ENCODE results near the gene AIFM2. TPM values are rescaled to one million over a fixed set of nuclear protein-coding genes. Genes with fewer than 3 reads are reported as not detected.

The AIFM2 gene
- total and polyA plus RNA-seq, 10 of the 15 experiments (the other 5 are each of a cell fraction or from before 2014, with no cell fraction given) = 4.5 to 30.8 (median 15.6) TPM

- ChIA-PET CTCF (no interaction called here), SMC1A (ENCODE audit: uncharacterized antibody, unreplicated experiment) (interaction anchor here (3.3 kb wide), 1 partner anchor 24 kb away, joined by 9 read pairs; no protein-coding TSS in a partner anchor), POLR2A (no interaction called here), RAD21 (ENCODE audit: unreplicated experiment) (no interaction called here)
- no peaks in the 10 kb centered on the region for H3K9me3 ChIP-seq (replicated peaks; ENCODE audit: control insufficient read depth, insufficient read depth, low read length)
- H3K27me3 ChIP-seq (replicated peaks in 1 of 2; ENCODE audit: control insufficient read depth in 2 of 2, insufficient read depth in 2 of 2, low read length in 1 of 2) = no peaks in the 10 kb centered on the region
- no peak overlapping the region for H3K4me3 ChIP-seq
- no TSS peak for BruUV-seq (replicated peaks)
- FAIRE-seq (no peak), DNase-seq (ENCODE audit: low read depth, low spot score) (no peak), ATAC-seq (no peak)
- H3K4me2 ChIP-seq (ENCODE audit: control insufficient read depth, insufficient read depth) = no peak overlapping the region
- H4K20me1 ChIP-seq (ENCODE audit: control insufficient read depth, insufficient read depth) = no peaks in the 10 kb centered on the region; the same call in none of the 2 replicates
- TF ChIP-seq ZNF24 (IDR thresholded peaks at IDR 0.05) (peak; percentile 73; the same call in 1 of the 2 replicates), CEBPZ (IDR thresholded peaks at IDR 0.05; ENCODE audit: low read depth, low read length) (no peak)
- in situ Hi-C loops (cut with MboI) = no loop called here
- no peak overlapping the region for H2AFZ ChIP-seq (ENCODE audit: control insufficient read depth, low read depth, low read length)
- H3K27ac ChIP-seq (ENCODE audit: control insufficient read depth, insufficient read depth) = no peak overlapping the region
- 100% methylated on average over 5 of the region's 5 CpGs for whole genome bisulfite sequencing (ENCODE audit: insufficient coverage, insufficient replicate concordance, low lambda C conversion rate, missing lambda C conversion rate)
- peaks cover 0 to 2% of the 10 kb centered on the region in 2 experiments; a peak in 2 of 4 replicates for H3K36me3 ChIP-seq (ENCODE audit: control insufficient read depth in 2 of 2, insufficient read depth in 2 of 2, low read length in 1 of 2)
- intact Hi-C loops (cut with micrococcal nuclease; ENCODE audit: unreplicated experiment) = no loop called here
- H3K9ac ChIP-seq (ENCODE audit: control insufficient read depth, insufficient read depth, low read length) = no peak overlapping the region
- peaks cover 14% of the 10 kb centered on the region for H3K79me2 ChIP-seq (ENCODE audit: control insufficient read depth, insufficient read depth, low read length)
- H3K4me1 ChIP-seq (ENCODE audit: control insufficient read depth, insufficient read depth, low read length) = peaks cover 3% of the 10 kb centered on the region; the same call in 1 of the 2 replicates
Measured at GRCh38 chr10:70140297-70140696, 7.7 kb upstream of the AIFM2 start.

GRCh38 chr10:70139997-70140250 lies 7.3 kb upstream of the AIFM2 start:
- no TSS peak for BruUV-seq (replicated peaks)
- H3K9me3 ChIP-seq (replicated peaks; ENCODE audit: control insufficient read depth, insufficient read depth, low read length) = no peaks in the 10 kb centered on the region
- peaks cover 11% of the 10 kb centered on the region for H3K79me2 ChIP-seq (ENCODE audit: control insufficient read depth, insufficient read depth, low read length)
- CTCF ChIA-PET = no interaction called here
- intact Hi-C loops (cut with micrococcal nuclease; ENCODE audit: unreplicated experiment) = no loop called here
- H4K20me1 ChIP-seq (ENCODE audit: control insufficient read depth, insufficient read depth) = no peaks in the 10 kb centered on the region; the same call in none of the 2 replicates
- POLR2A ChIA-PET = no interaction called here
- 94% methylated on average over 6 of the region's 6 CpGs for WGBS (ENCODE audit: insufficient coverage, insufficient replicate concordance, low lambda C conversion rate, missing lambda C conversion rate)
- H3K4me2 ChIP-seq (ENCODE audit: control insufficient read depth, insufficient read depth) = no peak overlapping the region
- FAIRE-seq (no peak), DNase-seq (ENCODE audit: low read depth, low spot score) (no peak), ATAC-seq (no peak)
- H3K27me3 ChIP-seq (replicated peaks in 1 of 2; ENCODE audit: control insufficient read depth in 2 of 2, insufficient read depth in 2 of 2, low read length in 1 of 2) = no peaks in the 10 kb centered on the region
- no peak overlapping the region for H2AFZ ChIP-seq (ENCODE audit: control insufficient read depth, low read depth, low read length)
- SMC1A ChIA-PET (ENCODE audit: uncharacterized antibody, unreplicated experiment) = interaction anchor here (3.3 kb wide), 1 partner anchor 24 kb away, joined by 9 read pairs; no protein-coding TSS in a partner anchor
- in situ Hi-C loops (cut with MboI) = no loop called here
- H3K9ac ChIP-seq (ENCODE audit: control insufficient read depth, insufficient read depth, low read length) = no peak overlapping the region
- H3K4me3 ChIP-seq = no peak overlapping the region
- RAD21 ChIA-PET (ENCODE audit: unreplicated experiment) = no interaction called here
- peaks cover 0 to 2% of the 10 kb centered on the region in 2 experiments; a peak in 2 of 4 replicates for H3K36me3 ChIP-seq (ENCODE audit: control insufficient read depth in 2 of 2, insufficient read depth in 2 of 2, low read length in 1 of 2)
- H3K4me1 ChIP-seq (ENCODE audit: control insufficient read depth, insufficient read depth, low read length) = peaks cover 3% of the 10 kb centered on the region; the same call in 1 of the 2 replicates
- H3K27ac ChIP-seq (ENCODE audit: control insufficient read depth, insufficient read depth) = no peak overlapping the region
- TF ChIP-seq MXI1 (IDR thresholded peaks at IDR 0.05; ENCODE audit: low read depth, low read length) = no peak
- no peak for TF ChIP-seq NRF1 (conservative IDR thresholded peaks at IDR 0.05; ENCODE audit: low read depth, low read length)
- no peak for TF ChIP-seq WRNIP1 (IDR thresholded peaks at IDR 0.05; ENCODE audit: borderline replicate concordance, low read depth, low read length)
- TF ChIP-seq DPF2 (IDR thresholded peaks at IDR 0.05) = no peak
- no peak for TF ChIP-seq E2F8 (IDR thresholded peaks at IDR 0.05; ENCODE audit: low read depth, partially characterized antibody)
- no peak for TF ChIP-seq BHLHE40 (IDR thresholded peaks at IDR 0.05; ENCODE audit: borderline replicate concordance in 1 of 2, low read depth in 2 of 2, low read length in 1 of 2)
- no peak for TF ChIP-seq BCL11A (IDR thresholded peaks at IDR 0.05; ENCODE audit: low read depth, low read length)
- TF ChIP-seq EZH2 (IDR thresholded peaks at IDR 0.05; ENCODE audit: borderline replicate concordance, control insufficient read depth, low read depth, low read length) = no peak

All from GM12878 (cell line).